ENCODE measurements around the gene TMEM35A. TPM values are rescaled to one million over a fixed set of nuclear protein-coding genes. Genes with fewer than 3 reads are reported as not detected.

TMEM35A gene
- total RNA-seq, 4 donors from 2014 or later = 9.9 to 22.9 (median 21.2) TPM

DNA sequence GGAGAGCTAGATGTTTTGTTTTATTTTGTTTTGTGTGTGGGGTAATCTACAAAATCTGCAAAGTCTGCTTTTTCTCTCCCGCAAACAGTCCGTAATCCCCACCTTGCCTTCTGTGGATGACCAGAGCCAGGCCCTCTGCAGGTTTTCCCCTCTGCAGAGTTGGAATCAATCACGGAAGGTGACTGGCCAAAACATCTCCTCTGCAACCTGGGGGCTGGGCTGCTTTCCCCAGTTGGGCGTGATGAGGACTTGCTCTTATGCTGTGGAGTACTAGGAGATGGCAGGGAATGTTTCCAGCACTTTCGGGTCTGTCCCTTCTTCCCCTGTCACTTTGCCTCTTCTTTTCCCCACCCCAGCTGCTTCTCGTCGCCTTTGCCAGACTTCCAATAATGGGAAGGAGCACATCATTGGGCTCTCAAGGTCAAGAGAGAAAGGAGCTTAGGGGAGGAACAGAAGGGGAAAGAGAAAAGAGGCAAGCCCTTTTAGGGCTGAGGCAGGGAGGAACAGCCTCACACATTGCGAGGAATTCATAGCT, 1.1 kb downstream of the TMEM35A start:
- intact Hi-C loops (cut with DNase I) = no loop called here
- no peaks in the 10 kb centered on the region for H3K36me3 ChIP-seq

DNA sequence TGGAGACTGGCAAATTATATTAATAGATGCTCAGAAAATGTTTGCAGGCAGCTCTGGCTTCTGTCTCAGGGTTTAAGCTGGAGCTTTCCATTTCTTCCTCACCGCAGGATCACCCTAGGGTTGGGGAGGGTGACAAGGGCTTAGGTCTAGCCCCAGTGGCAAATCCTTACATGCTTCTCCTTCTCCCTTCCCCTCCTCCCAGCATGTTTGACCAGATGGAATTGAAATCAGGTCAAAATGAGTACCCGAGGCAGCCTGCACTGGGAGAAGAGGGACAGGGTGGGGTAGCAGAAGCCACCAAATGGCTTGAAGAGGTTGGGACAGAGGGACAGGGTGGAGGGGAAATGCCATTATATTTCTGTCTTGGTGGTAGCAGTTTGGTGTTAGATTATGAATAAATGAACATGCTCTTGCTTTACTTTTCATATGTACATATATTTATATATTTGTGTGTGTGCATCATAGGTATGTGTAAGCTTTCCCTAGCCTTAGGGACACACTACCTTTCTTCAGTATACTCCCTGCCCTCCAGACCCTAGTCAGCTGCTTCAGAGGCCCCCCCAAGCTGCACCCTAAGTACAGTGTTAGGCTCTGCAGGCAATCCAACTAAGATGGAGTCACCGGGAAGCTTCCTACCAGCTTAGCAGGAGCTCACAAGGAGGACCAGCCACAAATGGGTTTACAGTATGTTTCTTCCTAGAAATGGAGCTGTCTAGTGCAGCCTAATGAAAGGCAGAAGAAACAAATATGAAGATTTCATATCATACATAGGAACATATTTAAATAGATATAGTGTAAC, 1.8 kb downstream of the TMEM35A start:
- Histone ChIP-seq H3K27ac (replicated peaks in 1 of 4) (peak overlapping the region; percentile 67 to 76 (median 72)), H3K9me3 (no peaks in the 10 kb centered on the region), H3K4me1 (peaks cover 0 to 19% (median 5%) of the 10 kb centered on the region in 4 donors), H3K27me3 (no peaks in the 10 kb centered on the region), H3K4me3 (peak overlapping the region; percentile 53 to 60 (median 56)), H3K36me3 (no peaks in the 10 kb centered on the region)
- TF ChIP-seq POLR2AphosphoS5 (IDR thresholded peaks at IDR 0.05) (no peak), EP300 (IDR thresholded peaks at IDR 0.05) (no peak), POLR2A (IDR thresholded peaks at IDR 0.05; ENCODE audit: low read depth) (no peak)
- TF ChIP-seq, protein P1, sequence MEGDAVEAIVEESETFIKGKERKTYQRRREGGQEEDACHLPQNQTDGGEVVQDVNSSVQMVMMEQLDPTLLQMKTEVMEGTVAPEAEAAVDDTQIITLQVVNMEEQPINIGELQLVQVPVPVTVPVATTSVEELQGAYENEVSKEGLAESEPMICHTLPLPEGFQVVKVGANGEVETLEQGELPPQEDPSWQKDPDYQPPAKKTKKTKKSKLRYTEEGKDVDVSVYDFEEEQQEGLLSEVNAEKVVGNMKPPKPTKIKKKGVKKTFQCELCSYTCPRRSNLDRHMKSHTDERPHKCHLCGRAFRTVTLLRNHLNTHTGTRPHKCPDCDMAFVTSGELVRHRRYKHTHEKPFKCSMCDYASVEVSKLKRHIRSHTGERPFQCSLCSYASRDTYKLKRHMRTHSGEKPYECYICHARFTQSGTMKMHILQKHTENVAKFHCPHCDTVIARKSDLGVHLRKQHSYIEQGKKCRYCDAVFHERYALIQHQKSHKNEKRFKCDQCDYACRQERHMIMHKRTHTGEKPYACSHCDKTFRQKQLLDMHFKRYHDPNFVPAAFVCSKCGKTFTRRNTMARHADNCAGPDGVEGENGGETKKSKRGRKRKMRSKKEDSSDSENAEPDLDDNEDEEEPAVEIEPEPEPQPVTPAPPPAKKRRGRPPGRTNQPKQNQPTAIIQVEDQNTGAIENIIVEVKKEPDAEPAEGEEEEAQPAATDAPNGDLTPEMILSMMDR (IDR thresholded peaks at IDR 0.05) = no peak
- intact Hi-C loops (cut with DNase I) = no loop called here
- no peak for DNase-seq (ENCODE audit: extremely low spot score)
- WGBS = 60% methylated on average over 3 of the region's 3 CpGs

More for the DNA sequence above, 1.1 kb downstream of the TMEM35A start:
- 50% methylated on average over 8 of the region's 8 CpGs for WGBS
- no peak for TF ChIP-seq POLR2A (IDR thresholded peaks at IDR 0.05; ENCODE audit: low read depth)
- TF ChIP-seq POLR2AphosphoS5 (IDR thresholded peaks at IDR 0.05) = peak in 1 of 2 donors; percentile 4
- no peaks in the 10 kb centered on the region for H3K9me3 ChIP-seq
- peaks cover 0 to 19% (median 5%) of the 10 kb centered on the region in 4 donors for H3K4me1 ChIP-seq
- no peaks in the 10 kb centered on the region for H3K27me3 ChIP-seq
- DNase-seq (ENCODE audit: extremely low spot score) = no peak
- H3K27ac ChIP-seq (replicated peaks in 1 of 4) = peak overlapping the region; percentile 67 to 76 (median 72)
- H3K4me3 ChIP-seq = peak overlapping the region; percentile 53 to 60 (median 56)

DNA sequence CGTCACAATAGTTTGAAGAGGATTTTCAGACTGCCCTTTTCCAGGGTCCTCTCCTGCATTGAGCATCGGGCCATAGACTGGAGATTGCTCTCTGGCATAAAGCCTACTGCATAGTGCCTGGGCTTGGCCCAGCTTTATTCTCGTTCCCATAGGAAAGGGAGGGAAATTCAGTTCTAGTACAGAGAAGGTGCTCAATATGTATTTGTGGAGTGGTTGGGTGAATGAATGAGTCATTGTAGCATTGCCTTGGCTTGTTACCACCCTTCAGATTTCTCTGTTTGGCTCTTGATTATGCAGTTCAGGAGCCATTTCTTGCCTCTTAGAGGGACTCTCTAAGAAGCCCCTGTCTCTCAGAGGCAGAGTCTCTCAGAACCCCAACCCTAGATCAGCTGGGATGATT, 2.6 kb downstream of the TMEM35A start:
- Histone ChIP-seq H3K9me3 (no peaks in the 10 kb centered on the region), H3K36me3 (no peaks in the 10 kb centered on the region), H3K4me1 (peaks cover 0 to 19% (median 5%) of the 10 kb centered on the region in 4 donors), H3K4me3 (peak overlapping the region in 3 of 4 donors; percentile 55 to 60 (median 58)), H3K27me3 (no peaks in the 10 kb centered on the region), H3K27ac (replicated peaks in 1 of 4) (peak overlapping the region in 3 of 4 donors; percentile 68 to 76 (median 75))
- intact Hi-C loops (cut with DNase I) = no loop called here
- DNase-seq (ENCODE audit: extremely low spot score) = no peak
- 39% methylated on average over 3 of the region's 3 CpGs for WGBS
- TF ChIP-seq POLR2AphosphoS5 (IDR thresholded peaks at IDR 0.05) = no peak
- TF ChIP-seq POLR2A (IDR thresholded peaks at IDR 0.05; ENCODE audit: low read depth) = no peak
- TF ChIP-seq EP300 (IDR thresholded peaks at IDR 0.05) = no peak
- TF ChIP-seq, protein P1 (IDR thresholded peaks at IDR 0.05) = no peak

DNA sequence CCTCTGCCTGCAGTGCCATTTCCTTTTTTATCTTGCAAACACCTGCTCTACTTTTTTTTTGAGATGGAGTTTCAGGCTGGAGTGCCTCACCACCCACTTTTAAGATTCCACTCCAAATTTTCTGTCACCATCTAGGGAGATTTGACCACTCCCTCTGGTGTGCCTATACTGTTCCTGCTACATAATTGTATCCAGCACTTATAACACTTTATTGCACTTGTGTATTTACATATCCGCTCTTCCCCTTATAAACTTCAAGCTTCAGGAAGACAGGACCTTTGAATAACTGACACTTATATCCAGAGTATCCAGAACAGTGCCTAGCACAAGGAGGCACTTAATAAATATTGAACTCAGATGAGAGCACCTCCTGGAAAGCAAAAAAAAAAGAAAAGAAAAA, 13.1 kb downstream of the TMEM35A start:
- intact Hi-C loops (cut with DNase I) = no loop called here
- DNase-seq (ENCODE audit: extremely low spot score) = no peak

More for the DNA sequence above, 13.1 kb downstream of the TMEM35A start:
- 96% methylated on average over 1 of the region's 1 CpG for WGBS
- no peak for TF ChIP-seq POLR2A (IDR thresholded peaks at IDR 0.05; ENCODE audit: low read depth)
- no peak for TF ChIP-seq POLR2AphosphoS5 (IDR thresholded peaks at IDR 0.05)
- TF ChIP-seq EP300 (IDR thresholded peaks at IDR 0.05) = no peak
- TF ChIP-seq, protein P1 (IDR thresholded peaks at IDR 0.05) = no peak
- H3K27me3 ChIP-seq = no peaks in the 10 kb centered on the region
- no peaks in the 10 kb centered on the region for H3K9me3 ChIP-seq
- peaks cover 0 to 8% (median 2%) of the 10 kb centered on the region in 4 donors for H3K4me1 ChIP-seq
- peak overlapping the region in 1 of 4 donors; percentile 14 for H3K27ac ChIP-seq (replicated peaks in 1 of 4)
- no peak overlapping the region for H3K4me3 ChIP-seq
- H3K36me3 ChIP-seq = no peaks in the 10 kb centered on the region
